HG03135 (cell line): ENCODE data around the gene PLCH1.
"Not testable (repeated sequence)": the region's sequence is repeated elsewhere in the genome, so short reads cannot be mapped to it uniquely, and the experiment has no call there.

ENCODE experiments used
- ATAC-seq: cut with Tn5 transposase; IDR thresholded peaks from one replicate; pipeline ENCODE4 v1.9.1; 2021; ENCODE audit warnings: mild to moderate bottlenecking, moderate library complexity; ENCODE audit not compliant: unreplicated experiment

Gene PLCH1

DNA sequence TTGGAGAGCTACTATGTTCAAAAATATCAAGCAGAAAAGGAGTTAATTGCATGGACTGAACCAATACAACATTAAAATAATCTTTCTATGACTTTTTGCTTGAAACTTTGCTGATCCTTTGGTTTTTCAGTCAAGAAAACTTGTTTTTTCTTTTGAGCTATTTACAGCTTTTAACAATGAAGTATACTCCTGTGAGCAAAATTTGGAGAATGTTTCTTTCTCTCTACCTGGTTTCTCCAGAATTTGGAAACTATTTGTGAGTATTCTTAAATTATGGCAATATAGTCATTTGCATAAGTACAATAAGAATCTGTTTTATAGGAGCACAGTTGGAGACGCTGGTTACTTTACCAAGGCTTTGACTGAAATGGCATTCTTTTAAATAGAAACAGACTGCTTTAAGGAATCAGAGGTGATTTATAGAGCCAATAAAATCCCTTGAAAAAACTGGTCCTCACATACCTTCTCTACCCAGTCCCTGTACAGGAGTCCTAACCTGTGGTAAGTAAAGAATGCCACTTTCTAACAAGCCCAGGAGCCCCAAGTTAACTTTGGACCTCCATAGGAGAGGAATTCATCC, 127.4 kb downstream of the PLCH1 start:
- ATAC-seq, result no peak

DNA sequence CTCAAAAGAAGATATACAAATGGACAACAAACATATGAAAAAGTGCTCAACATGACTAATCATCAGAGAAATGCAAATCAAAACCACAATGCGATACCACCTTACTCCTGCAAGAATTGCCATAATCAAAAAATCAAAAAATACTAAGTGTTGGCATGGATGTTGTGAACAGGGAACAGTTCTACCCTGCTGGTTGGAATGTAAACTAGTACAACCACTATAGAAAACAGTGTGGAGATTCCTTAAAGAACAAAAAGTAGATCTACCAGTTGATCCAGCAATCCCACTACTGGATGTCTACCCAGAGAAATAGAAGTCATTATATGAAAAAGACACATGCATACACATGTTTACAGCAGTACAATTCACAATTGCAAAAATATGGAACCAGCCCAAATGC, 129.7 kb downstream of the PLCH1 start:
- ATAC-seq, result not testable (repeated sequence)

DNA sequence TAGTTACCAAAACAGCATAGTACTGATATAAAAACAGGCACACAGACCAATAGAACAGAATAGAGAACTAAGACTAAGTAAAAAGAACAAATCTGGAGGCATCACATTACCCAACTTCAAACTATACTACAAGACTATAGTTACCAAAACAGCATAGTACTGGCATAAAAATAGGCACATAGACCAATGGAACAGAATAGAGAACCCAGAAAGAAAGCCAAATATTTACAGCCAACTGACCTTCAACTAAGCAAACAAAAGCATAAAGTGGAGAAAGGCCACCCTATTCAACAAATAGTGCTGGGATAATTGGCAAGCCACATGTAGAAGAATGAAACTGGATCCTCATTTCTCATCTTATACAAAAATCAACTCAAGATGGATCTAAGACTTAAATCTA, 130.5 kb downstream of the PLCH1 start:
- not testable (repeated sequence) for ATAC-seq

DNA sequence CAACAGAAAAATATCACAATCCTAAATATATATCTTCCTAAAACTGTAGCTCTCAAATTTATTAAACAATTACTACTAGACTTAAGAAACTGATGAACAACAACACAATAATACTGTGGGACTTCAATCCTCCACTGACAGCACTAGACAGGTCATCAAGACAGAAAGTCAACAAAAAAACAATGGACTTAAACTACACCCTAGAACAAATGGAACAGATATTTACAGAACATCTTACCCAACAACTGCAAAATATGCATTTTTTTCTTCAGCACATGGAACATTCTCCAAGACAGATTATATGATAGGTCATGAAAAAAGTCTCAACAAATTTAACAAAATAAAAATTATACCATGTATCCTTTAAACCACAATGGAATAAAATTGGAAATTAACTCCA, 133.4 kb downstream of the PLCH1 start:
- no peak for ATAC-seq

DNA sequence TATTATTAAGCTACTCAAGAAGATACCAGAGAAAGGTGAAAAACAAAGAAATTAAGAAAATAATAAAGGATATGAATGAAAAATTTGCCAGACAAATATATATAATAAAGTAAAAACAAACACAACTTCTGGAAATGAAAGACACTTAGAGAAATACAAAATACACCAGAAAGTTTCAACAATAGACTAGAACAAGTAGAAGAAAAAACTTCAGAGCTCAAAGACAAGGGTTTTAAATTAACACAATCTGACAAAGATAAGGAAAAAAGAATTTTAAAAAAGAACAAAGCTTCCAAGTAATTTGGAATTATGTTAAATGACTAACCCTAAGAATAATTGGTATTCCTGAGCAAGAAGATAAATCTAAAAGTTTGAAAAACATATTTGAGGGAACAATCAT, 135.3 kb downstream of the PLCH1 start:
- no peak for ATAC-seq

DNA sequence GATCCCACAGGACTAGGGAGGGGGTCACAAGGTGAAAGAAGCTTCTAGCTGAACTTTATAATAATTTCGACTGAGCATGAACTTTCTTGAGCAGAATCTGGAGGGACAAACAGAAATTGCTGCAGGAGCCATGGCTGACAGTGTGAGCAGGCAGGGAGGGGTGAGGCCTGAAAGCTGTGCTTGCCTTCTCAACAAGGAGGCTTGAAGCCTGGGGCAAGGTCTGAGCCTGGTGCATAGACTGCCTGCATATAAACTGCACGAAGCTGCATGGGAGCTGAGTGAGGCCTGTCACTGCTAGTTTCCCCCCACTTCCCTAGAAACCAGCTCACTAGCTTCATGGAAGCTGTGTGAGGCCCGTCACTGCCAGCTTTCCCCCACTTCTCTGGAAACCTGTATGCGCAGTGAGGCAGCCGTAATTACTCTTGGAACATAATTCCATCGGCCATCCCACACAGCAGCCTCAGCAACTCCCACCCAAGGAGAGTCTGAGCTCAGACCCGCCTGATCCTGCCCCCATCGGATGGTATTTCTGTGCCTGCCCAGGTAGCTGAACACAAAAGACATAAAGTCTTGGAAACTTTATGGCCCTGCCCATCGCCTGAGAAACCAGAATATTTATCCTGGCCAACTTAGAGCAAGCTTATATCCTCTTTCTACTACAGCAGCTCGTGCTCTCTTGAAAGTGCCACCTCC, 136.5 kb downstream of the PLCH1 start:
- no peak for ATAC-seq

DNA sequence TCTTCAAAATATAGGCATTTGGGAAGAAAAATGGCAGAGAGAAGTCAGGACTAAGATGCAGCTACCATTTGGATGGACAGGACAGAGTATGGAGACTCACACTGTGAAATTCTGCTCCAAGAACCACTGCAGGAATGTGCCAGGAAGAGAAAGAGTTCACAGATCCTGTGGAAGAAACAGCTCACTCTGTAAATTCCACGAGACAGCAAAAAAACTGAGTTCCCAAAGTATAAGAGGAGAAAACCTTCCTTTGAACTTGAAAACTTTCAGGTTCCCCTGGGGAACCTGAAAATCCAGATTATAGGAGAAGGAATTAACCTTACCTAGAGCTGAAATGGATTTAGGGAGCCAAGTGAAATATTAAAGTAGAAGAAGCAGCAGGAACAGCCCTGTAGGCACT, 137.1 kb downstream of the PLCH1 start:
- ATAC-seq, result no peak

DNA sequence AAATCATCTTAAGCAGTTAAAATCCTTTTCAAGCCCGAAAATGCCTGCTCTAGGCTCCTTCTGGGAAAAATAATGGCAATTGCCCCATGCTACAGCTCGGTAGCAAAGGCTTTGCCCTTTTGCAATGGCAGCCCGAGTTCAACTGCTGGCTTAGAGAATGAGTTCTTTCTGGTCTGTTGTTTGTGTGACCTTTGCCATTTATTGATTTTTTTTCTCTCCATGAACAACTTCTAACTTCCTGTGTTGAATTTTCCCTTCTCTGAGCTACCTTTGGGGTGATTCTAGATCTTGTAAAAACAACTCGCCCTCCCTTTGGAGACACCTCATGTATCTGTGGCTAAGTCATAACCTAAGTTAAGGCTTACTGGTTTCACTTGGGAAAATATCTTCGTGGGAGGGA, 139.3 kb downstream of the PLCH1 start:
- no peak for ATAC-seq

DNA sequence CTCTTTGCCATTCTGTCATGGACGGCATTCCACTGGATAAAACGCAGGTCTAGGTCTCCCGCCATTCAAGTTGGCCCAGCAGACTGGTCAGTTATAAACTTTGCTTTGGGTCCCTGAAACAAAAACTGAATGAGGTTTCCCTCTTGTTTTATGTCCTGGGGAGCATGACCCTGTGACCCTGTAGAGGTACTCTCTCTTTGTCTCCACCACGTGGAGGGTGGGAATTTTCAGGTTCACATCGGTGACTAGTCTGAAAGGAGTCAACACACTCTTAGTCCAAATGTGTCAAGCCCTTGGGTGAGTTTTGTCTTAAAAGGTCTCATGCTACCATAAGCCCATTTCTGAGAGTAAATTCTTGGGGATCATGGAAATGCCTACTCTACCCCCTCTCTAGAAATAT, 139.9 kb downstream of the PLCH1 start:
- ATAC-seq, result no peak

DNA sequence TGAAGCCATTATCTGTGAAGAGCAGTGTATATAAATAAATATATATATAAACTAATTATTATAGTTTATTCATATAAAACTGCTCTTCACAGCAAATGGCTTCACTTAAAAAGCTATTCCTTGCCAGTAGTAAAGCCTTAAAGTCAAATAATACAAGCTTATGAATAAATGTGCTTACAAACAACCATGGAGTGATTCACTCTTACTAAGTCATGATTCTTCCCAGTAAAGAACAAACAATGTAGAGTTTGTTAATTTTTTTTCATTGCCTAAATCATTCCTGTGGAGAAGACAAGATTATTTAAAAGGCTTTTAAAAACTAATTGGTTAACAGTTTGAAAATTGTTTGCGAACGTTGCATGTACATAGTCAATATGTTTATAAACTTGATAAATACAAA, 140.7 kb downstream of the PLCH1 start:
- no peak for ATAC-seq

DNA sequence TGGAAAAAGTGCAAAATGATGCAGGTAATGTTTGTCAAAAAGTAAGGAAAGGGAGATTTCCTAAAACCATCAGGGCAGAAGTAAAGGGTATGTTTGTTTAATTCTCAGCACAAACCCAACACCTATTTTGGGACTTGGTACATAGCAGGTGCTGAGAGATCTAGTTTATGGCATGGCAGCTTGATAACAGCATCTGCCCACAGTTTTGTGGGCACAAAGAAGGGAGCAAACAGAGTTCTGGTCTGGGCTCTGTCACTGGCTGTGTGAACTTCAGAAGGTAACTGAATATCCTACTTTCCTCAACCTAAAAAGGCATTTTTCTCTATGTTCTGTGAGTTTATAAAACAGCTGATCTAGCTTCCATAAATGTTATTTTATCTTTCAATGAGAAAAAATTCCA, 141.6 kb downstream of the PLCH1 start:
- ATAC-seq, result no peak

DNA sequence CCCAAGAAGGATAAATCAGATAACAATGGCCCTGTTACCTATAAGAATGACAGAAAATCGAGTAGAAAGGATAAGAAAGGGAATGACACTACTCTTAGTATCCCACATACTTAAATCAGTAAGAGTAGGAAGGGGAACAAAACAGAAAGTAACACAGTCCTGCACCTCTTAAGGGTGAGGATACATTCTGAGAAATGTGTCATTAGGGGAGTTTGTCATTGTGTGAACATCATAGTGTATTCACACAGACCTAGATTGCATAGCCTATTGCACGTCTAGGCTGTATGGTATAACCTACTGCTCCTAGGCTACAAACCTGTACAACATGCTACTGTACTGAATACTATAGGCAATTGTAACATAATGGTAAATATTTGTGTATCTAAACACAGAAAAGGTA, 142.6 kb downstream of the PLCH1 start:
- ATAC-seq, result no peak

DNA sequence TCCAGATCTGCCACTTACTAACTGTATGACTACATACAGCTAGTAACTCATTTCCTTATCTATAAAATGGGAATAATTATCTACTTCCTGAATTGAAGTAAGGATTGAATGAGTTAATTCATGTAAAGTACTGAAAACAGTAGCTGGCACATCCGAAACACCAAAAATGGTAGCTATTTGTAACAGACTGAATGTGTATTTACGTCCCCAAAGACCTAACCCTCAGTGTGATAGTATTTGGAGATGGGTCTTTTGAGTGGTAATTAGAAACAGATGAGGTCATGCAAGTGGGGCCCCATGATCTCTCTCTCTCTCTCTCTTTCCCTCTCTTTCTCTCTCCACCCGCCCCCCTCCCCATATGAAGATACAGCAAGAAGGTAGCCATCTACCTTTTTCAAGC, 146.2 kb downstream of the PLCH1 start:
- no peak for ATAC-seq

DNA sequence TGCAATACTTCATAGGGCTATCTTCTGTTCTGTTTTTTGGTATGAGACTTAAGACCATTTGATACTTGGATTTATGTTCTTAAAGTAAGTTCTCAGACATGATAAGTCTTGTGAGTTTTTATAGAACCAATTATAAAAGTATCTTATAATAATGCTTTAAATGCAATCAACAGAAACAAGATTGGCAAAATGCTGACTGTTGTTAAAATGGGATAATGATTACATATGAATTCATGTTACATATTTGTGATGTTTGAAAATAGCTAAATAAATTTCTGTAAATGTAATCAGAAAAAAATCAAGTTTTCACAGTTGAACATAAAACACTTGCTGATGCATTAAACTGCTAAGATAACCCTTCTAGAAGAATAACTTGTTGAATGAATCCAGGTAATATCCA, 148.3 kb downstream of the PLCH1 start:
- ATAC-seq, result no peak

DNA sequence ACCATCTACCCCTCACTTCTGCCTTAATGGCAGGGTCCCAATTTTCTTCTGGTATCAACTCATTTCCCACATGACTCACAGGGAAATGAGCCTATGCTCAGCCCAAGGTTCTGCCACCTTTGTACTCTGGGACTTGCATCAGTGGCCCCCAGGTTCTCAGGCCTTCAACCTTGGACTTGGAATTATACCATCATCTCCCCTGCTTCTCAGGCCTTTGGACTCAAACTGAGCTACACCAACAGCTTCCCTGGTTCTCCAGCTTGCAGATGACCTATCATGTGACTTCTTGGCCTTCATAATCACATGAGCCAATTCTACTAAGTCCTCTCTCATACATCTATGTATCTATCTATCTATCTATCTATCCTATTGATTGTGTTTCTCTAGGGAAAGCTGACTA, 149.5 kb downstream of the PLCH1 start:
- ATAC-seq, result no peak

DNA sequence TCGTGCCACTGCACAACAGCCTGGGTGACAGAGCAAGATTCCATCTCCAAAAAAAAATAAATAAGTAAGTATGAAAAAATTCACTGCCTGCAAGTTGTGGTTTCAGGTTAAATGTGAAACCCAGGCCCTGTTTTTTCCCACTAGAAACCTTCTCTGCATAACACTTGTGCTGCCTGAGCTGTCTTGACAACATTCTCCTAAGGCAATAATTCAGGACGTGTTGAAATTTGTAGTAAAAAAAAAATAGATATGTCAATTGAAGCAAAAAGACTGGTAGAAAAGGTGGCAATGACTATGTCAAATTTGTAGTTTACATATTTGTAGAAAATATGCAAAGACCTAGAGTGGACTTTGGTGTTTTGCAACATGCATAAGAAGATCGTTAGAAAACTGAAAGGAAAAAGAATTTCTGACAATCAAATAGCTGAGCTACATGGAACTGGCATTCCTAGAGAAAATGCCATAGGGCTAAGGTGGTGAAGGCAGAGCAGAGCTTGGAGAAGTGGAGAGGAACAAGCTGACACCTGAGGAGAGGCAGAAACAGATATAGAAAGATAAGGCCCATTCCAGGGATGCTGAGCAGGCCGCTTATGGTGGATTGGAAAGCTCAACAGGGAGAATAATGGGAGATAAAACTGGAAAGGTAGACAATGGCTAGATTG, 150.2 kb downstream of the PLCH1 start:
- no peak for ATAC-seq

DNA sequence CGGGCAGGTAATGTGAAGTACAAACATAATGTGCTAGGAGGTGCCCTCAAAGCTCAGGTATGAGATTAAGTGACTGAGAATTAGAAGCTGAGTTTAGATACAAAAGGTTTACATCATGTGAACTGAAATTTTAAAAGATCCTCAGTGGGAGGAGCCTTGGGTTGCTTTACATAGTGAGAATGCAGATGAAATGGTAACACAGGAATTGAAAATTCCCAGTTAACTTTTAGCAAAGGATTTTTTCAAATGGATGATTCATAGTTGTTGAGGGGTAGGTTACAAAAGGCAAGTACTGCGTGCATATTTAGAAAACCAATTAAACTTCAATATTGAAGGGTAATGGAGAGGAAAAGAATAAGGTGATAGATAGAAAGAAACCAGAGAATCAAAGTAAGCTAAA, 157.3 kb downstream of the PLCH1 start:
- ATAC-seq, result no peak

DNA sequence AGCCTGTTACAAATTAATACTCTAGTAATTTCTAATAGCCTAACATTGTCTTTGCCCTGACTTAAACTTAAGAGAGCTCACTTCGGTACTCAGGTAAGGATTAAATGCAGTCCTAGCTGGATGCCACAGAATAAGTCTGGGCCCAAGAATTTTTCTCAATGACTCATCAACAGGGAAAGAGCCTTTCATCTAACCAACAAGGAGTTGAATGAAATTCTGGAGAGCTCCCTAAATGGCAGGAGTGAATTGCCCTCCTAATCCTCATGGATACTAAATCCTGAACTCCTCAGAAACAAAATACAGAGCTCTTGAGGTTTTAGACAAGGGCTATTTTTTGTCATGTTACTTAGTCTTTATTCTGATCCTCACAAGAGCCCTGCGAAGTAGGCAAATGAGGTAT, 159.5 kb downstream of the PLCH1 start:
- ATAC-seq, result no peak

DNA sequence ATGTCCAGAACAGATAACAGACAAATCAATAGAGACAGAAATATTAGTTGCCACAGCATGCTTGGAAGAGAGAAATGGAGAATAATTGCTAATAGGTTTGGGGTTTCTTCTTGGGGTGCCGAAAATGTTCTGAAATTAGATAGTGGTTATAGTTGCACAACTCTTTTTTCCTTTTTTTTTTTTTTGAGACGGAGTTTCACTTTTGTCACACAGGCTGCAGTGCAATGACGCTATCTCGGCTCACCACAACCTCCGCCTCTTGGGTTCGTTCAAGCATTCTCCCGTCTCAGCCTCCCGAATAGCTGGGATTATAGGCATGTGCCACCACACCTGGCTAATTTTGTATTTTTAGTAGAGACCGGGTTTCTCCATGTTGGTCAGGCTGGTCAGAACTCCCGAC, 163.3 kb downstream of the PLCH1 start:
- no peak for ATAC-seq

DNA sequence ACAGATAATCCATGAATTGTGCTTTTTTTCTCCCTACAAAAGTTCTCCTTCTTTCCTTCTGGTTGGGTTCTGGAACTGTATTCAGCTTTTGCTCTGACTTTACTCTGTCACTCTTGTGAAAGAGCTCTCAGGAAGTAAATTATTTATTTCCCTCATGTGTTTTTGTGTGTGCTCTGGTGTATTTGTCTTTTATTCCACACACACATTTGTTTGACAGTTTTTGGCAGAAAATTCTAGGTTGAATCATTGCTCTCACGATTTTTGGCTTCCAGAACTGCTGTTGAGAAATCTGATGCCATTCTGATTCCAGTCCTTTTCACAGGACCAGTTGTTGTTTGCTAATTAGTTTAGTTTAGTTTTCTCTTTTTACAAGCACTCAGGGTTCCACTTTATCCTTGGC, 172.8 kb downstream of the PLCH1 start:
- no peak for ATAC-seq

DNA sequence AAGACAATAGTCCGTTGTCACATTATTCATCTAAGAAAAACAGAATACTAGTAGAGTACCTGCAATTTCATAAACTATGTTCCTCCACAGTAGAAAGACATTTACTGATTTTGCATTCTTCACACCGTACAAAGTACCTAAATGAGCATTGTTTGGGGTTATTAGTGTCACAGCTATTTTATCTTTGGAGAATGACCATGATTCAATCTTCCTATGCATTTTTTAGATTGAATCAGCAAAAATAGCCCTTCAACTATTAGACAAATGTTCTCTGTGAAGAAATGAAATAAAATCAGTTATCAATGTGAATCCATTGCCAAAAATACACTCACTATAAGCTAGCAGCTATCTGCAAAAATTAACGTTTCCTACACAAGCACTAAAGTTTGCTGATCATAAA, 176.6 kb downstream of the PLCH1 start:
- ATAC-seq, result no peak

DNA sequence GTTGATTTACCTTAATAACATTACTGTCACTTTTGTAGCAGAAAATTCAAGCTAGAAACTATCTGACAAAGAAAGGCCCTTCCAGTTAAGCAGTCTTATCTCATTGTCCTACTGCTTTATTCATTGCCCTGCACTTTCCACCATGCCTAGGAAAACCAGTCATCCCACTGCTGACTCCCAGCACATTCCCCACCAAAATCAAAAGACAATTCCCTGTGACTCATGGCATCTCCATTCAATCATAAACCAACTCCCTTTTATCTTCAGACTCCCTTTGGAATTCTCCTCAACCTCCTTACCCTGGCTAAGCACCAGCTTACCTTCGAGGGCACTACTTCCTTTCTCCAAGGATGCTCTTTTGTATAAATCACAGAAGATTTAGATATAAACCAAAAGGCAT, 184.3 kb downstream of the PLCH1 start:
- ATAC-seq, result no peak

DNA sequence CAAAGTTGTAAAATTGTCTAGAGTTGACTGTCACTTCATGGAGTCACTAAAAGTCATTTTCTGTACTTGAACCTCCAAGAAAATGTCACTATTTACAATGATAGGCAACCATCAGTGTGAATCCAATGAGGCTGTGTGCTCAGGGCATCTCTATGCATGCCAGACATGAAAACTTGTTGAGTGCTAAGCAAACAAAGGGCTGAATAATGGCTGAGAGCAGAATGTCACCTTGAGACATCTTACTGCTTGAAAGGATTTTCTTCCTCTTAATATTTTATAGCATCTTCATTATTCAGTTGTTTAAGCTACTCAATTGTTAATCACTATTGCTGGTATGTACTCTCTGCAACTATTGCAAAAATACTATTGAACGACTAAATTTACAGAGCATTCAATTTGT, 184.7 kb downstream of the PLCH1 start:
- ATAC-seq, result no peak
